NCI-H524 treated with DMSO at 0.1 percent for 48 hours (cell line): ENCODE results near the gene RSPH9.
A peak's percentile ranks its signal among the peaks of the same experiment; 100 is the strongest.
"Not testable (repeated sequence)": the region's sequence is repeated elsewhere in the genome, so short reads cannot be mapped to it uniquely, and the experiment has no call there.

Experiments used
- DNase-seq: peaks from one replicate; lab custom pipeline; 2025; lab: John Stamatoyannopoulos, UW

The RSPH9 gene

DNA sequence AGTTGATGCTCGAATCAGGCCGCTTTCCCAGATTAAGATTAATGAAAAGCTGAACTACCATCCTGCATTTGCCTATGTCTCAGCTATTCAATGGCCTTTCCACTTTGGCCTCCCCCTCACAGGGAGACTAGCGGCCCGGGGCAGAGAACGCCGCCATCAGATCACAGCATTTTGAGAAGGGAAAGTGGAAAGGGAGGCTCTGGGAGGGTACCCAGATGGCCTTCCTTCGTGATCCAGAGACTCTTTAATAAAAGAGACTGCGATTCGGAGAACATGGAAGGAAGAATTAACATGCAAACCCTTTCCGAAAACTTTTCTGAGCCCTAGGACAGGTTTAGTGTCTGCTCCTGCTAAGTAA, 42.2 kb downstream of the RSPH9 start:
- DNase-seq: no peak

DNA sequence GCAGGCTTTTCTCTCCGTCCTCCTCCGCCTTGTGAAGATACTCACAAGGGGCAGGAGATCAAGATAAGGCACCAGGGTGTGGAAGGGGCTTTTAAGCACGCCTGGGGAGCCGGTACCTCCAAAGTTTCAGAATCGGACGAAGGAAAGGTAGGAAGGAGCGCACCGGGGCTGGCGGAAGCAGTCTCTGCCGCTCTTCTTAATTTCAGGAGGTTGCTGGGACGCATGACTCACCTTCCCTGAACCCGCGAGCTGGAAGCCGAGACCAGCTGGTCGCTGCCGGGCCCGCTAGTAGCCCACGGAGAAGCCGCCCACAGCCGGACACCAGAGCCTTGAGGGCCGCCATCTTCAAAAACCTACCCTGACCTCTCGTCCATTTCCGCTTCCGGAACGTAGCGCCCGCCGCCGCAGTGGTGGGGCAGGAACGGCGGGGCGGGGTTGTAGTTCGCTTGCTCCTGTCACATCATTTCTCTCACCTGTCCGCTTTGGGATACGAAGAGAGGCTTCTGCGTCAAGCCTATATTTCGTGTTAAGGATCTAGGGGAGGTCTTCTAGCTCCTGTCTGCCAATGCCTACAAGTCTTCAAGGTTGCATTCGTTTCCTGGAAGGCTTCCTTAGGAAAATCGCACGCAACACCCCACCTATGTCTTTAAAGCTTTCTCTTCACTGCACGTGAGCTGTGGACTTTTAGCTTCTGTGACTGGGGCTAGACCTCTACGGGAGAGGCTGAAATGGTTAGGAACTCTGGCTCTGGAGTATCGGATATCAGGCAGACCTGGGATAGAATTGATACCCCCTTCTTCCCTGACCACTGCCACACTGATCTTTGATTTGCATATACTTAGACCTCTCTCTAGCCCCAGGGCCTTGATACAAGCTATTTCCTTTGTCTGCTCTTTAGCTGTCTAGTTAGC, 42.9 kb downstream of the RSPH9 start, which contains the start of gene MRPS18A:
TSS of gene MRPS18A (minus strand) at position 355 of the 911 bp plus-strand sequence. CDS start at position 343, 12 bp downstream.
- DNase-seq: peak; percentile 18

DNA sequence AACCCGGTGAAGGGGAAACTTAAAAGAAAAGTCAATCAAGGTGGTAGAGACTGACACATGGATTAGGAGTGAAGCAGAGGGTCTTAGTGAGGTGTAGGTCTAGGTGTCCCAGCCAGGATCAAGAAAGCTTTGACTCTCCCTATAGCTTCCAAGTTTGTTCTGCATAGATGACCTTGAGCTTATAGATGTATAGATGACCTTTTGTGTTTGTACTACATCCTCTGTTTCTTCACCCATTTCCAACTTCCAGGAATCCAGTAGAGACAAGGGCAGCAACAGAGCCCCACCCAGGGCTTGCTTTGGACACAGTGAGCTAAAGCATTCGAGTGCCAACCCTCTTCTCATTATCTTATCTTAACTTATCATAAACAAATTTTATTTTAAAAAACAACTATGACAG, 44.6 kb downstream of the RSPH9 start:
- no peak for DNase-seq

GRCh38 chr6:43695215-43695966, 50.6 kb downstream of the RSPH9 start:
- DNase-seq: peak; percentile 94

DNA sequence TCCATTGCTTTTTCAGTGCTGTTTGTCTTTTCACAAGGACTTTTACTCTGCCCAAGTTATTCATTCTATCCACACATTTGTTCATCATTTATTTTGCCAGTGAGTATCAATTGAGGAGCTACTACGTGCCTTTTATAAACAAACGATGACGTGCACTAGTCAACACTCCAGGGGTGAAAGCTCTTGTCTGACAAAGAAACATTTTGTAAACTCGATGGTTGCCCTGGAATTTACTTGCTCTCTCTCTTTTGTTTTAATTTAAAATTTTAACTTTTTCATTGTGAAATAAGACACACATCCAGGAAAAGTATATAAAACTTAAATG, 51.1 kb downstream of the RSPH9 start:
- DNase-seq: no peak

DNA sequence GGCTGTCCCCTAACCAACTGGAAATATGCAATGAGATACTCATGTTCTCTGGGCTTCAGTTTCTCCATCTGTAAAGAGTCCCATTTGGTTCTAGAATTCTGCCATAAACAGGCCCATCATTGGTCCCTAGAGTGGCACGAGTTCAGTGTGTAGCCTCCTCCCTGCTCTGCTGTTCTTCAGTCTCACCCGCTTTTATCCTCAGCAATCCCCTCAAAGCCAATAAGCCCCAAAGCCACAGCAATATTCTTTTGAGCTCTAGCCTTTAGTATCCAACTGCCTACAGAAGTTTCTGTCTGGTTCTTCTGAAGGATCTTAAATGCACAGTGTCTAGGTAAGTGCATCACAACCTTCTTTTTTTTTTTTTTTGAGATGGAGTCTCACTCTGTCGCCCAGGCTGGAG, 52.6 kb downstream of the RSPH9 start:
- DNase-seq: no peak

DNA sequence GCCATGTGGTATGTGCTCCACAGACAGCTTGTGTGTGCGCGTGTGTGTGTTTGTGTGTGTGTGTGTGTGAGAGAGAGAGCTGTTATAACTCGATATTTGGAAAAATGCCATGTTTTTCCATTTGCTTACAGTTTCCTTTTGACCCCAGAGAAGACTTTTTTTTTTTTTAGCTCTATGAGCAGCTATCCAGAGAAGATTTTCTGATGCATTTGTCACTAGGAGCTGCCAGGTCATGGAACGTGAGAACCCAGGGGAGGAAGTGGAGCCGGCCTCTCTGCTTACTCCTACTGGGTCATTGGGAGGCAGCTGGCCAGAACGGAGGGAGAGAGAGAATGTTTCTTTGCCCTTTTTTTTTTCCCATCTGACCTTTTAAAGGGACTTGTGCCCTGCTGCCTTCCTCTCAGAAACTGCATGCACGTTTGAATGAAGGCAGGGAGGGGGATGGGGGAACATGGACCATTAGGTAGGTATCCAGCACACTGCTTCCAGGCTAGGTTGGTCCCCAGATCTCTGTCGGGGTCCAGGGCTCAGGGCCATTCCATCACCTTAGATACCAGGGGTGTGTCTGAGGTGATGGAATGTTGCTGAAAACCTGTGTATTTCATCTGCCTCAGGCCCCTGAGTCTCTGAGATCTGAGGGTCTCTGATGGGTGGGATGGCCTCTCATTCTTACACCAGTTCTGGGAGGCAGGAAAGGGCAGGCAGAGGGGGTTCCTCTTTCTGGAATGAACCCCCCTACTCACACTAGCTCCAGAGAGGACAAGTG, 53.9 kb downstream of the RSPH9 start:
- DNase-seq: no peak

DNA sequence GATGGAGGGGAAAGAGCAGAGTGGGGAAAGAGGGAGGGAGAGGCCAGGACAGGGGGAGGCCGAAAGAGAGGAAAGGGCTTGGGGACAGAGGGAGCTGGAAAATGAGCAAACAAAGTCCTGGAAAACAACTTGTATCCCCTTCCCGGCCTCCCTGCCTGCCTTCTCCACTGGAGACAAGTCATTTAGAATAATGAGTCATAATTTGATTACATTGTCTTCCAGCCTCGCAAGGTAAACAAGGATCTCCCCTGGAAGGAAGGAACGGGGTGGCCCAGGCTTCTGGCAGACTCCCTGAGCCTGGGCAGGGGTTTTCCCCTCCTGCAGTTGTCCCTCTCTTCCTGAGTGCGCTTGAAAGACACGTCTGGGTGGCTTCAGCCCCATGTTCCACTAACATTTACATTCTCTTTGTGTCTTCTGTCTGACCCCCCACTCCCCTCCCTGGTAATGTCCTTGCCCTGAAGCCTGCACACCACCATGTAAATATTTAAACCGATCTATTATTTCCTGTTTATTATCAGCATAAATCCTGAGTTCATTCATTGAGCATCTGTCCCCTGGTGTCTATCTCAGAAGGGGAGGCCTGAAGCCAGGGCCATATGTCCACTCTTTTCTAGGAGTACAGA, 54.8 kb downstream of the RSPH9 start:
- peak; percentile 44 for DNase-seq

DNA sequence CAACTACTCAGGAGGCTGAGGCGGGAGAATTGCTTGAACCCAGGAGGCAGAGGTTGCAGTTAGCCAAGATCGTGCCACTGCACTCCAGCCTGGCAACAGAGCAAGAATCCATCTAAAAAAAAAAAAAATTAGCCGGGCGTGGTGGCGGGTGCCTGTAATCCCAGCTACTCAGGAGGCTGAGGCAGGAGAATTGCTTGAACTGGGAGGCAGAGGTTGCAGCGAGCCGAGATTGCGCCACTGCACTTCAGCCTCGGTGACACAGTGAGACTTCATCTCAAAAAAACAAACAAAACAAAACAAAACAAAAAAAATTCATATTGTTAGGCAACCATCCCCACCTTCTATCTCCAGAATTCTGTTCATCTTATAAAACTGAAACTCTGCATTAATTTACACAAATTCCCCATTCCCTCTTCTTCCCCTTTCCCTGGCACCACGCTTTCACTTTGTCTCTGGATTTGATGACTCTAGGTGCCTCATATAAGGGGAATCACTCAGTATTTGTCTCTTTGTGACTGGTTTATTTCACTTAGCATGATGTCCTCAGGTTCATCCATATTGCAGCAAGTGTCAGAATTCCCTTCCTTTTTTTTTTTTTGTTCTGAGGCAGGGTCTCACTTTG, 56.2 kb downstream of the RSPH9 start:
- DNase-seq: not testable (repeated sequence)

DNA sequence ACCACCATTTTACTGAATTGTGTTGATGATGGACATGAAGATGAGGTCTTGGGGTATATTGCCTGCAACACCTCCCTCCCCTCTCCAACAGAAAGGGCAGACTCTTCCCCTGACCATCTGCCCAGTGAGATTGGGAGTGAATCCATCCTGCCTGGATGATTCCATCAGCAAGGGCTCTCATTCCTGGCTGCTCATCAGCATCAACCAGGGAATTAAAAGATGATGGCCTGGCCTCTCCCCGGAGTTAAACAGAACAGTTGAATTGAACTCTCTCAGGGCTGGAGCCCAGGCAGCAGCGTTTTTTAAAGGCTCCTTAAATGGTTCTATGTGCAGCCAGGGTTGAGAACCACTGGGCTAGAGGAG, 57.3 kb downstream of the RSPH9 start:
- no peak for DNase-seq

- no peak for DNase-seq
These were observed 58.0 kb downstream of the RSPH9 start for GRCh38 chr6:43702534-43703440.

- no peak for DNase-seq
These were observed 58.9 kb downstream of the RSPH9 start for GRCh38 chr6:43703512-43704429.

DNA sequence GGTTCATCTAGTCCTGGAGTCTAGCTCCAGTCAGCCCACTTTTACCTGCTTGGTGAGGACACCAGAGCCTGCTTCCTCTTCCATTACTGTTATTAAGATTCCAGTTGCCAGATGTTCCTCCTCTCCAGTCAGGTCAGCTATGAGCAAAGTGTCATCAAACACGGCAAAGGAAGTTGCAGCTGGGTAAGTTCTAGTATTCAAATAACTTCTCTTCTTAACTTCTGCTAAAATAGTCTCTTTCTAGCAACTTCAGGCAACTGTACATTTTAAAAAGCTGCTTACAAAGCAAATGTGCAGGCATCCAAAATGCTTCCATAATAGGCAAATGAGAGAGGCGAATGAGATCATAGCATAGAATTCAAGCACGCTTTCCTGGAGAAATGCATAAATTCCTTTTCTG, 61.2 kb downstream of the RSPH9 start:
- no peak for DNase-seq

- DNase-seq: no peak
These were observed 62.0 kb downstream of the RSPH9 start for GRCh38 chr6:43706788-43707187.

GRCh38 chr6:43707269-43707668, 62.4 kb downstream of the RSPH9 start:
- DNase-seq: no peak

- DNase-seq: no peak
These were observed 62.9 kb downstream of the RSPH9 start for GRCh38 chr6:43707767-43708166.

- DNase-seq: no peak
These were observed 64.2 kb downstream of the RSPH9 start for GRCh38 chr6:43708860-43709653.

DNA sequence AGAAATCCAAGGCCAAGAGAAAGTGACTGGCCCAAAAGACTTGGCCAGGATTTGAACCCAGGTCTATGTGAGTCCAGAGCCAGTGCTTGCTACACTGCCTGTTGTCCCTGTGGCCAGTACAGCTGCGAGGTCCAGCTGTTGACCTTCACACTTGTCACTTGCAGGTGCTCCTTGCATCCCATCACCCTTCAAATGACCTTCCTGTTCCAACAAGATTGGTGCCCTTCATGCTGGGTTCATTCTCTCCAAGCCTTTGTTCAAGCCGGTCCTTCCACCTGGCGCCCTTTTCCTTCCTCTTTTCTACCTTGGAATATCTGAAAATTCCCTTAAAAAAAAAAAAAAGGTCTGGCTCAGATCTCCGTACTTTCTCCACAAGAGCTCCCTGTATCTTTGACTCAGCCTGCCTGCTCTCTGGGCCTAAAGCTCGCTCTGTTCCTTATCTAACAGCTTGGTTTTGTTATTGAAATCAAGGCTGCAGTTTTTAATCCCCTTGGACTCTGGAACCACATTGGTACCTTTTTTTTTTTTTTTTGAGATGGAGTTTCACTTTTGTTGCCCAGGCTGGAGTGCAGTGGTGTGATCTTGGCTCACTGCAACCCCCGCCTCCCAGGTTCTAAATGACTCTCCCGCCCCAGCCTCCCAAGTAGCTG, 64.9 kb downstream of the RSPH9 start:
- DNase-seq: no peak
